HepG2 (cell line): ENCODE results near the gene TGDS. TPM values are rescaled to one million over a fixed set of nuclear protein-coding genes. Genes with fewer than 3 reads are reported as not detected.

Source experiments
- DNMT3B ChIP-seq: conservative IDR thresholded peaks from 2 replicates; pipeline ENCODE4 v1.6.1; 2016; ENCODE audit warnings: missing biosample characterization, control low read depth
- EED ChIP-seq: sonication (generic); formaldehyde crosslinking; IDR thresholded peaks from 2 replicates; pipeline ENCODE4 v1.5.0; 2020; ENCODE audit warnings: mild to moderate bottlenecking, missing genetic modification reagents
- FUBP1 ChIP-seq: sonication (generic); formaldehyde crosslinking; IDR thresholded peaks from 2 replicates; pipeline ENCODE4 v1.5.1; 2020; ENCODE audit warnings: missing genetic modification reagents, mild to moderate bottlenecking, borderline replicate concordance
- KAT7 ChIP-seq: IDR thresholded peaks from 2 replicates; pipeline ENCODE4 v1.6.1; 2018; ENCODE audit warnings: borderline replicate concordance, missing compliant biosample characterization
- KLF6 ChIP-seq: IDR thresholded peaks from 2 replicates; pipeline ENCODE4 v1.8.0; 2016; ENCODE audit warnings: missing biosample characterization, missing genetic modification reagents
- MTERF4 ChIP-seq: sonication (generic); formaldehyde crosslinking; IDR thresholded peaks from 2 replicates; pipeline ENCODE4 v1.8.0; 2023; ENCODE audit warnings: mild to moderate bottlenecking, missing genetic modification reagents
- PAF1 ChIP-seq: IDR thresholded peaks from 2 replicates; pipeline ENCODE4 v1.6.1; 2016; ENCODE audit warnings: missing genetic modification reagents, missing compliant biosample characterization
- RFXAP ChIP-seq: sonication (generic); formaldehyde crosslinking; IDR thresholded peaks from 2 replicates; pipeline ENCODE4 v1.4.0; 2020; ENCODE audit warnings: missing genetic modification reagents, borderline replicate concordance
- SOX6 ChIP-seq, 2 experiments: fragments of 450-650 bp in 1 of 2; sonication (generic) in 1 of 2; formaldehyde crosslinking in 1 of 2; IDR thresholded peaks; 2 replicates each; pipeline versions ENCODE4 v1.4.0 to v1.6.1; 2017 to 2020; ENCODE audit warnings: antibody characterized with exemption in 1 of 2, mild to moderate bottlenecking in 1 of 2, missing genetic modification reagents in 1 of 2
- TBP ChIP-seq: sonication (generic); formaldehyde crosslinking; IDR thresholded peaks from 2 replicates; pipeline ENCODE4 v1.5.0; 2020; ENCODE audit warnings: missing genetic modification reagents
- THAP8 ChIP-seq: sonication (generic); formaldehyde crosslinking; IDR thresholded peaks from 2 replicates; pipeline ENCODE4 v1.5.1; 2020; ENCODE audit warnings: missing genetic modification reagents, mild to moderate bottlenecking, borderline replicate concordance
- YY1 ChIP-seq: IDR thresholded peaks from 2 replicates; pipeline ENCODE4 v1.6.1; 2011; ENCODE audit warnings: low read length, low read depth, moderate library complexity, mild to moderate bottlenecking; ENCODE audit not compliant: insufficient read depth, insufficient replicate concordance
- ZNF230 ChIP-seq: sonication (generic); formaldehyde crosslinking; IDR thresholded peaks from 2 replicates; pipeline ENCODE4 v1.4.0; 2020; ENCODE audit warnings: mild to moderate bottlenecking, missing genetic modification reagents
- ZNF34 ChIP-seq: sonication (generic); formaldehyde crosslinking; IDR thresholded peaks from 2 replicates; pipeline ENCODE4 v1.4.0; 2020; ENCODE audit warnings: mild to moderate bottlenecking, missing genetic modification reagents, borderline replicate concordance
- ZNF446 ChIP-seq: sonication (generic); formaldehyde crosslinking; IDR thresholded peaks from 2 replicates; pipeline ENCODE4 v1.5.0; 2020; ENCODE audit warnings: mild to moderate bottlenecking, missing genetic modification reagents
- ZNF501 ChIP-seq: sonication (generic); formaldehyde crosslinking; IDR thresholded peaks from 2 replicates; pipeline ENCODE4 v1.5.1; 2020; ENCODE audit warnings: mild to moderate bottlenecking, moderate library complexity, missing genetic modification reagents
- ZNF558 ChIP-seq: sonication (generic); formaldehyde crosslinking; IDR thresholded peaks from 2 replicates; pipeline ENCODE4 v1.9.0; 2022; ENCODE audit warnings: mild to moderate bottlenecking, missing genetic modification reagents, borderline replicate concordance
- ZNF563 ChIP-seq: sonication (generic); formaldehyde crosslinking; IDR thresholded peaks from 2 replicates; pipeline ENCODE4 v1.8.0; 2022; ENCODE audit warnings: mild to moderate bottlenecking, moderate library complexity, missing genetic modification reagents
- ZNF605 ChIP-seq: sonication (generic); formaldehyde crosslinking; IDR thresholded peaks from 2 replicates; pipeline ENCODE4 v1.8.0; 2022; ENCODE audit warnings: mild to moderate bottlenecking, missing genetic modification reagents
- ZXDC ChIP-seq: sonication (generic); formaldehyde crosslinking; IDR thresholded peaks from 2 replicates; pipeline ENCODE4 v1.5.0; 2020; ENCODE audit warnings: mild to moderate bottlenecking, missing genetic modification reagents
- polyA plus RNA-seq, 8 experiments: library from polyadenylated mRNA; depleted of rRNA in 3 of 8; stranded (reverse) in 7 of 8; unstranded in 1 of 8; fragments of >200 nt; fragmentation: Illumina TruSeq in 4 of 8; extraction: Trizol in 4 of 8; gene quantifications; 2 replicates each; pipeline versions ENCODE4 v1.2.1 to v1.2.3, GENCODE V29; 2011 to 2016; ENCODE audit warnings: low read depth in 4 of 8, missing spikeins in 1 of 8, mixed read lengths in 1 of 8; ENCODE audit not compliant: insufficient read depth in 1 of 8
- total RNA-seq, 5 experiments: library from RNA; depleted of rRNA; stranded (reverse); fragments of >200 nt; fragmentation: Illumina TruSeq; extraction: Trizol; gene quantifications; 2 replicates each; pipeline ENCODE4 v1.2.3, GENCODE V29; 2016; ENCODE audit warnings: low read depth in 1 of 5

TGDS gene
- total and polyA plus RNA-seq, 2 of the 13 experiments (the other 11 are each of a cell fraction or from before 2014, with no cell fraction given): 15.5 to 17.9 TPM

GRCh38 chr13:94595001-94595949, 677 bp downstream of the TGDS start (continued):
- TF ChIP-seq ZXDC (0 out of 2 replicates have a peak, but pooled peaks have one; percentile 37), ZNF34 (CRISPR knock-in tag) (0 out of 2 replicates have a peak, but pooled peaks have one; percentile 11), ZNF446 (0 out of 2 replicates have a peak, but pooled peaks have one; percentile 29), TBP (CRISPR knock-in tag) (no peak), KAT7 (CRISPR knock-in tag) (peak; percentile 53; the same call in 1 of the 2 replicates), ZNF563 (CRISPR knock-in tag) (peak; percentile 41; the same call in 1 of the 2 replicates), EED (peak; percentile 9; the same call in 1 of the 2 replicates), ZNF230 (CRISPR knock-in tag) (0 out of 2 replicates have a peak, but pooled peaks have one; percentile 18), SOX6 (IDR thresholded peaks at IDR 0.05) (no peak), SOX6 (CRISPR knock-in tag; IDR thresholded peaks at IDR 0.05) (0 out of 2 replicates have a peak, but pooled peaks have one; percentile 1), ZNF501 (CRISPR knock-in tag) (no peak), RFXAP (no peak), THAP8 (CRISPR knock-in tag) (no peak), YY1 (no peak), DNMT3B (CRISPR knock-in tag) (no peak), MTERF4 (CRISPR knock-in tag) (0 out of 2 replicates have a peak, but pooled peaks have one; percentile 31), ZNF558 (CRISPR knock-in tag) (no peak), FUBP1 (CRISPR knock-in tag) (no peak), PAF1 (CRISPR knock-in tag) (no peak), ZNF605 (CRISPR knock-in tag) (no peak), KLF6 (CRISPR knock-in tag) (no peak)
- TF ChIP-seq, all 625 proteins: peak for 12
